D721Med (cell line): ENCODE measurements around the gene MMD.
"Not testable (repeated sequence)": the region's sequence is repeated elsewhere in the genome, so short reads cannot be mapped to it uniquely, and the experiment has no call there.

Source experiments
- DNase-seq: peaks from one replicate; pipeline ENCODE4 v3.0.0; 2011; ENCODE audit warnings: low spot score; ENCODE audit not compliant: insufficient read length
- FAIRE-seq: peaks from 2 replicates; lab custom pipeline; 2011; peaks lifted over from hg19 to GRCh38; lab: Jason Lieb, UNC
- CTCF ChIP-seq: IDR thresholded peaks from 2 replicates; pipeline ENCODE4 v1.5.1; 2012; ENCODE audit warnings: mild to moderate bottlenecking, control low read depth; ENCODE audit not compliant: insufficient read depth; ENCODE audit errors: missing control alignments

Gene MMD

GRCh38 chr17:55398689-55399088, 22.9 kb downstream of the MMD start:
- no peak for DNase-seq
- FAIRE-seq: no peak
- TF ChIP-seq CTCF: no peak

GRCh38 chr17:55395803-55396505, 25.7 kb downstream of the MMD start:
- TF ChIP-seq CTCF: no peak
- DNase-seq (no peak), FAIRE-seq (no peak)

GRCh38 chr17:55394357-55395021, 27.1 kb downstream of the MMD start:
- FAIRE-seq: no peak
- DNase-seq: no peak
- TF ChIP-seq CTCF: no peak

GRCh38 chr17:55391764-55392467, 29.7 kb downstream of the MMD start:
- DNase-seq (no peak), FAIRE-seq (no peak)
- TF ChIP-seq CTCF: no peak

GRCh38 chr17:55391244-55391757, 30.3 kb downstream of the MMD start:
- DNase-seq (no peak), FAIRE-seq (no peak)
- TF ChIP-seq CTCF: no peak

GRCh38 chr17:55390364-55390977, 31.2 kb downstream of the MMD start:
- DNase-seq (no peak), FAIRE-seq (no peak)
- no peak for TF ChIP-seq CTCF

- not testable (repeated sequence) for DNase-seq, FAIRE-seq
Observed at GRCh38 chr17:55389715-55390114, 31.9 kb downstream of the MMD start.
